Dermis microvascular lymphatic vessel endothelial cell (primary cell): ENCODE results near the gene E4F1. TPM values are rescaled to one million over a fixed set of nuclear protein-coding genes. Genes with fewer than 3 reads are reported as not detected.

Source experiments
- DNase-seq, 2 donors: peaks; one replicate each; pipeline versions ENCODE4 v3.0.0 to v3.0.0-alpha.2; 2010; ENCODE audit warnings: low read depth in 2 of 2
- total RNA-seq: library from RNA; depleted of rRNA; stranded (reverse); fragments of >200 nt; gene quantifications from 2 replicates; pipeline ENCODE4 v1.2.1, GENCODE V29; 2014

The E4F1 gene
- total RNA-seq, 1 donor from 2014 or later, result 22.2 TPM

DNA sequence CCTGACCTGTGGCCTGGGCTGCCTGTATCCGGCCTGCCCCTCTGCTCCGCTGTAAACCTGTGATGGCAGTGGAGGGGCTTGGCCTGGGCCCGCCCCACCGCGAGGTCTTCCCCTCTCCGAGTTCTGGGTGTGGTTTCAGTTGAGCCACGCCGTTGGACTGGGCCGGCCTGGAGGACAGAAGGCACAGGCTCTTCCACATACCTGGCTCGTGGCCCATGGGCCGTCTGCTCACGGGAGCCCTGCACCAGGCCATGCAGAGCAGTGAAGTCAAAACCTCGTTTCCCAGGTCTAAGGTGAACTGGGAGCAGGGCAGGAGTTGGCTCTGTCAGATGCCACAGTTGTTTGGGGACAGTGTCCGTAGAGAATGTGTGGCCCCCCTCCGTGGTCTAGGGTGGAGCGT lies 50.1 kb downstream of the E4F1 start:
- no peak for DNase-seq

- no peak for DNase-seq
These were observed 50.5 kb downstream of the E4F1 start for GRCh38 chr16:2273931-2274330.

- DNase-seq, result no peak
These were observed 52.3 kb downstream of the E4F1 start for GRCh38 chr16:2275476-2276367.

DNA sequence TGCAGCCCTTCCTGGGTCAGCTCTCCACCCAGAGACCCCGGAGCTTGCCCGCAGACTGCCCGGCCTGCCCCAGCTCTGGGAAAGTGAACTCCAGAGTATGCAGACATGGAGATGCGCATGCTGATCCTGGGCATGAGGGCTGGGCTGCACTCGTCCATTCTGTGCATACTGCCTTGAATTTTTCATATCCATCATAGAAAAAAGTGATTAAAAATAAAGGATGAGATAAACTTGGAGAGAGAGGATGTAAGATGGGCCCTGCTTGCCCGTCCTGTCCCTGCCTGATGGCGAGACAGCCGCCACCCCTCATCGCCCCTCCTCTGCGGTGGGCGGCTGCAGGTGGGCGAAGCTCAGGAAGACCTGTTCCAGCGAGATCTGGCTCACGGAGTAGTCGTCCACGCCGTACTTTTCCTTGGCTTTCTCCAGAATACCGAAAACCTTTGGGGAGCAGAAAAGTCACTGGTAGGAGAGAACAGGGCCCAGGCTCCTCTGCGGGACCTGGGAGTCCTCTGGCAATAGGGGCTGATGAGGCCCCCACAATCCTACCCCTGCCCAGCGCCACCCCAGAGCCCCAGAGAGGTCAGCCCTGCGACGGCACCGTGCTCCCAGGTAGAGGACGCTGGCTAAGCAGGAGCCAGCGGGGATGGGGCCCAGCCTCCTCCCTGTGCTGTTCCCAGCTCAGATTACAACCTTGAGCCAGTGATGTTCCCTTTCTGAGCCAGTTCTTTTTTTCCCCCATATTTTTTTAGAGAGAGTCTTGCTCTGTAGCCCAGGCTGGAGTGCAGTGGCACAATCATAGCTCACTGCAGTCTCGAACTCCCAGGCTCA lies 53.2 kb downstream of the E4F1 start:
- DNase-seq, result no peak

DNA sequence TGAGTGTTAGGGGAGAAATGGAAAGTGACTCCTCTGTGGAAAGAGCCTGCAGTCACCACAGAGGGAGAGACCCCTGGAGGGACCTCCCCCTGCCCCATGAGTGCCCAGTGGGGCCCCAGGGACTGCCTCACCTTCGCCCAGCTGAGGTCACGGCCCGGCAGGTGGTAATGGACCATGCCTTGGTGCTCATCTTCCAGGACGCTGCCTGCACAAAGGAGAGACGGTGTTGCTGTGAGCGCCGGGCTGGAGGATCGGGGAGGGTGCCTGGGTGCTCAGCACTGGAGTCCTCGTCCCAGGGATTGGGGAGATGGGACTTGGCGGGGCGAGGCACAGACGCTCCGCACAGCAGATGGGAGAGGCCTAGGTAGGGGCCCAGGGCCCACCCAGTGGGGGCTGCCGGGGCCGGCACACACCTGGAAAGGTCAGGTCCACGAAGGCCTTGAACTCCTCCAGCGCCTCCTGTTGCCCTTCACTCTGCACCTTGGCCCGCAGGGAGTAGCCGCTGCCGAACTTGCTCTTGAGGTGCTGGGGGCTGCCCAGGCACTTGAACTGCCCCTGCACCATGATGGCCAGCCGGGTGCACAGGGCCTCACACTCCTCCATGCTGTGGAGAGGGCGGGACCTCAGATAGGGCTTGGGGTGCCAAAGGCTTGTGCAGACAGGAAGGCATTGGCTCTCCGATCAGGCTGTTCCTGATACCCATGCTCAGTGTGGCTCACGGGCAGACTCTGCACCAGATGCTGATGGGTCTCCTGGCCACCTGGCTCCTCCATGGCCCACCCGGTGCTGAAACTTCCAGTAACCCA lies 54.3 kb downstream of the E4F1 start:
- no peak for DNase-seq

GRCh38 chr16:2278272-2278608 lies 54.8 kb downstream of the E4F1 start:
- no peak for DNase-seq

- no peak for DNase-seq
These were observed 55.8 kb downstream of the E4F1 start for GRCh38 chr16:2278956-2279800.

- no peak for DNase-seq
These were observed 57.1 kb downstream of the E4F1 start for GRCh38 chr16:2280461-2280860.

- DNase-seq, result no peak
These were observed 57.7 kb downstream of the E4F1 start for GRCh38 chr16:2280981-2281542.

DNA sequence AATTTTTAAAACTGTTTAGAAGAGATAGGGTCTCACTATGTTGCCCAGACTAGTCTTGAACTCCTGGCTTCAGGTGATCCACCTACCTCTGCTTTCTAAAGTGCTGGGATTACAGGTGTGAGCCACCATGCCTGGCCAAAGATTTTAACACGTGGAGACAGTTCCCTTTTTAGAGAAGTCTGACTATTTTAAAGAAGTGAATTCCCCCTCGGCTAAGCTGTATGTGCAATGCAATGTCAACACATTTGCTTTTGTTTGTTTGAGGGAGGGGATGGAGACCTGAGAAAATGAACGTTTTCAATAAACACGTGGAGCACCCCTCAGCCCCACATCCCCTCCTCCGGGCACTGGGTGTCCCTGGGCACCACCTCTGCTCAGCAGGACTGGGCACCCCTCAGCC lies 58.9 kb downstream of the E4F1 start:
- DNase-seq, result no peak

- no peak for DNase-seq
These were observed 59.6 kb downstream of the E4F1 start for GRCh38 chr16:2282866-2283555.

GRCh38 chr16:2284001-2284770 lies 60.8 kb downstream of the E4F1 start:
- DNase-seq, result no peak

- no peak for DNase-seq
These were observed 61.6 kb downstream of the E4F1 start for GRCh38 chr16:2284797-2285576.

Other genes with a start within 250 kb of the E4F1 start
- 0.13 TPM in 1 of 2 replicates, not detected in the other for gene NOXO1, start 242.1 kb upstream of the E4F1 start, total RNA-seq
- gene GFER, start 239.4 kb upstream of the E4F1 start, total RNA-seq, result 9.7 and 10.3 TPM in 2 replicates
- gene SYNGR3, start 233.6 kb upstream of the E4F1 start, total RNA-seq, result 1.3 and 1.5 TPM in 2 replicates
- gene ZNF598, start 213.8 kb upstream of the E4F1 start, total RNA-seq, result 9.2 and 12.9 TPM in 2 replicates
- 0.25 and 1.3 TPM in 2 replicates for gene NPW, start 203.8 kb upstream of the E4F1 start, total RNA-seq
- 48.5 and 64.6 TPM in 2 replicates for gene NHERF2, start 196.7 kb upstream of the E4F1 start, total RNA-seq
- 22.4 and 39.3 TPM in 2 replicates for gene NTHL1, start 175.8 kb upstream of the E4F1 start, total RNA-seq
- 23.6 and 36.4 TPM in 2 replicates for gene TSC2, start 175.6 kb upstream of the E4F1 start, total RNA-seq
- 20.8 and 35.7 TPM in 2 replicates for gene PKD1, start 87.7 kb upstream of the E4F1 start, total RNA-seq
- 0.51 and 0.77 TPM in 2 replicates for gene RAB26, start 75.0 kb upstream of the E4F1 start, total RNA-seq
- 64.6 and 88.1 TPM in 2 replicates for gene TRAF7, start 67.8 kb upstream of the E4F1 start, total RNA-seq
- gene CASKIN1, start 27.0 kb upstream of the E4F1 start, total RNA-seq, result under 0.01 and 0.13 TPM in 2 replicates
- gene MLST8, start 18.1 kb upstream of the E4F1 start, total RNA-seq, result 15.3 and 26.9 TPM in 2 replicates
- gene BRICD5, start 12.7 kb upstream of the E4F1 start, total RNA-seq, result 1.3 and 1.7 TPM in 2 replicates
- 11.8 and 12.5 TPM in 2 replicates for gene PGP, start 8.8 kb upstream of the E4F1 start, total RNA-seq
- 0.25 and 0.26 TPM in 2 replicates for gene DNASE1L2, start 12.9 kb downstream of the E4F1 start, total RNA-seq
- gene ECI1, start 28.0 kb downstream of the E4F1 start, total RNA-seq, result 31.8 and 36.2 TPM in 2 replicates
- 37.2 and 60.6 TPM in 2 replicates for gene RNPS1, start 44.5 kb downstream of the E4F1 start, total RNA-seq
- 21.4 and 30.3 TPM in 2 replicates for gene ABCA3, start 117.1 kb downstream of the E4F1 start, total RNA-seq
- 16.4 and 26.7 TPM in 2 replicates for gene CCNF, start 205.9 kb downstream of the E4F1 start, total RNA-seq
- gene TEDC2, start 236.5 kb downstream of the E4F1 start, total RNA-seq, result 3.7 and 3.8 TPM in 2 replicates
- under 0.01 and 0.13 TPM in 2 replicates for gene NTN3, start 247.7 kb downstream of the E4F1 start, total RNA-seq